ENCODE measurements around the gene MED12. TPM values are rescaled to one million over a fixed set of nuclear protein-coding genes. Genes with fewer than 3 reads are reported as not detected.

Gene MED12
- total and polyA plus RNA-seq, 2 of the 8 experiments (the other 6 are each of a cell fraction or from before 2014, with no cell fraction given): 19.4 to 48.9 TPM

GRCh38 chrX:71128166-71128833 lies 9.9 kb downstream of the MED12 start:
- no peak overlapping the region for H2AK5ac ChIP-seq (ENCODE audit: low read depth, low read length)
- H3K4me1 ChIP-seq (replicated peaks in 1 of 4; ENCODE audit: control insufficient read depth in 3 of 4, insufficient read depth in 4 of 4, low read length in 3 of 4): no peaks in the 10 kb centered on the region
- no peak overlapping the region for H3K4me2 ChIP-seq (ENCODE audit: insufficient read depth in 1 of 2, low read depth in 2 of 2, low read length in 2 of 2)
- H3K27ac ChIP-seq (ENCODE audit: low read depth, low read length): no peak overlapping the region
- H3K9me3 ChIP-seq (ENCODE audit: insufficient read depth in 2 of 2, low read depth in 1 of 2, low read length in 1 of 2): no peaks in the 10 kb centered on the region
- no peak overlapping the region for H3K14ac ChIP-seq (ENCODE audit: insufficient read length)
- H3K23me2 ChIP-seq (ENCODE audit: low read depth, low read length): no peaks in the 10 kb centered on the region
- no peak overlapping the region for H3K9ac ChIP-seq (replicated peaks in 1 of 4; ENCODE audit: extremely low read depth in 1 of 4, low read depth in 3 of 4, low read length in 3 of 4)
- TF ChIP-seq RNF2 (IDR thresholded peaks at IDR 0.05; ENCODE audit: borderline replicate concordance, low read depth, low read length, missing control alignments, poor library complexity, severe bottlenecking) (no peak), SP1 (IDR thresholded peaks at IDR 0.05; ENCODE audit: low read depth, low read length) (no peak), POLR2AphosphoS5 (IDR thresholded peaks at IDR 0.05; ENCODE audit: low read depth, low read length) (no peak), SRF (IDR thresholded peaks at IDR 0.05; ENCODE audit: low read depth, low read length) (no peak), RBBP5 (IDR thresholded peaks at IDR 0.05; ENCODE audit: borderline replicate concordance, low read depth, low read length) (no peak), CBX8 (IDR thresholded peaks at IDR 0.05; ENCODE audit: borderline replicate concordance, low read depth, low read length) (no peak), KDM5A (IDR thresholded peaks at IDR 0.05; ENCODE audit: low read length) (no peak)
- no peak overlapping the region for H3K23ac ChIP-seq (ENCODE audit: insufficient read length)
- no peak for DNase-seq (ENCODE audit: low read depth in 1 of 2, low spot score in 2 of 2)
- no peak overlapping the region for H4K91ac ChIP-seq (replicated peaks; ENCODE audit: insufficient read length, low read length)
- H3K56ac ChIP-seq (replicated peaks; ENCODE audit: insufficient read length, low read depth, low read length): no peak overlapping the region
- H2BK15ac ChIP-seq (ENCODE audit: low read length): no peak overlapping the region
- H3K27me3 ChIP-seq (replicated peaks in 1 of 4; ENCODE audit: control insufficient read depth in 3 of 4, extremely low read depth in 1 of 4, insufficient read depth in 3 of 4, low read length in 3 of 4): no peaks in the 10 kb centered on the region
- 95% methylated on average over 8 of the region's 12 CpGs; no CpG with 5 or more reads in 1 of the 2 experiments for WGBS, 2 experiments (ENCODE audit: extremely low coverage in 1 of 2, insufficient coverage in 1 of 2, insufficient read length in 1 of 2, insufficient replicate concordance in 2 of 2, low coverage in 1 of 2, low lambda C conversion rate in 2 of 2, missing lambda C conversion rate in 1 of 2)
- H2AFZ ChIP-seq (ENCODE audit: low read length): no peak overlapping the region
- H3K4me3 ChIP-seq (ENCODE audit: extremely low read depth in 1 of 4, insufficient read depth in 2 of 4, low read depth in 3 of 4, low read length in 4 of 4): no peak overlapping the region
- no peak overlapping the region for H4K8ac ChIP-seq (ENCODE audit: extremely low read depth, insufficient read depth, low read length)
- no peak for FAIRE-seq
- ChIA-PET CTCF (ENCODE audit: partially characterized antibody) (interaction anchor here (0.8 to 3.5 kb wide), 12 partner anchors 10 to 158 kb away, joined by 3 to 13 read pairs (median 4); partner anchors contain the start of genes FOXO4 and MED12), POLR2A (ENCODE audit: partially characterized antibody) (interaction anchor here (0.8 to 1.9 kb wide), 3 partner anchors 11 to 29 kb away, joined by 3 to 4 read pairs (median 4); no protein-coding TSS in a partner anchor)
- H3K18ac ChIP-seq (ENCODE audit: extremely low read depth, low read length): no peak overlapping the region
- no peak overlapping the region for H2BK120ac ChIP-seq (replicated peaks; ENCODE audit: low read depth, low read length)
- peaks cover 4 to 66% (median 40%) of the 10 kb centered on the region in 4 experiments; a peak in 6 of 8 replicates for H3K36me3 ChIP-seq (ENCODE audit: control insufficient read depth in 2 of 4, insufficient read depth in 4 of 4, low read length in 3 of 4)
- no peak overlapping the region for H4K5ac ChIP-seq (ENCODE audit: insufficient read length, low read depth, low read length)
- no peaks in the 10 kb centered on the region for H3K79me2 ChIP-seq (ENCODE audit: control insufficient read depth in 1 of 2, insufficient read depth in 2 of 2, low read length in 2 of 2)
- H2BK5ac ChIP-seq (ENCODE audit: low read depth, low read length): no peak overlapping the region
- no peaks in the 10 kb centered on the region for H3K79me1 ChIP-seq (ENCODE audit: low read depth, low read length)
- no peak overlapping the region for H2BK20ac ChIP-seq (ENCODE audit: low read length)
- H4K20me1 ChIP-seq (replicated peaks in 1 of 2; ENCODE audit: control insufficient read depth in 1 of 2, insufficient read depth in 2 of 2, low read length in 2 of 2): no peaks in the 10 kb centered on the region
- no peak overlapping the region for H3K4ac ChIP-seq (replicated peaks; ENCODE audit: insufficient read length, low read depth, low read length)
- no peak overlapping the region for H2BK12ac ChIP-seq (ENCODE audit: low read depth, low read length)

Data from H1 (cell line).